Activated T-helper 1 cell treated with anti-CD3 and anti-CD28 coated beads, Interleukin-12 subunit alpha, Interleukin-12 subunit beta, Interleukin-2, Interleukin-4 antibody, amounts not matched to agents 30 ng/mL and 10 ng/mL and 1 ng/mL, durations not matched to agents 14 hours and 24 hours and 36 hours (primary cell): ENCODE data around the gene CRTC3. TPM values are rescaled to one million over a fixed set of nuclear protein-coding genes. Genes with fewer than 3 reads are reported as not detected.
"Not testable (repeated sequence)": the region's sequence is repeated elsewhere in the genome, so short reads cannot be mapped to it uniquely, and the experiment has no call there.

Source experiments
- DNase-seq: peaks from one replicate; pipeline ENCODE4 v3.0.0; 2021; ENCODE audit warnings: low spot score
- H3K27ac Mint-ChIP-seq: one replicate; pipeline ENCODE4 v1.8.0; 2021; ENCODE audit warnings: mild to moderate bottlenecking, mixed read lengths
- H3K27me3 Mint-ChIP-seq: one replicate; pipeline ENCODE4 v1.8.0; 2022; ENCODE audit warnings: mild to moderate bottlenecking, moderate library complexity, mixed read lengths; ENCODE audit not compliant: insufficient read depth
- H3K36me3 Mint-ChIP-seq: one replicate; pipeline ENCODE4 v1.8.0; 2021; ENCODE audit warnings: low read depth, mixed read lengths
- H3K4me1 Mint-ChIP-seq: one replicate; pipeline ENCODE4 v1.8.0; 2021; ENCODE audit warnings: low read depth, mixed read lengths
- H3K4me3 Mint-ChIP-seq: one replicate; pipeline ENCODE4 v1.8.0; 2021; ENCODE audit warnings: mild to moderate bottlenecking, moderate library complexity, mixed read lengths
- H3K9me3 Mint-ChIP-seq: one replicate; pipeline ENCODE4 v1.8.0; 2021; ENCODE audit warnings: mixed read lengths
- intact Hi-C: fragments of 100-400 bp; cut with micrococcal nuclease; formaldehyde crosslinking; loops from one replicate; pipeline ENCODE4 v1.15.1; 2024
- total RNA-seq: library from RNA; stranded (reverse); gene quantifications from 2 replicates; pipeline ENCODE4 v1.2.3, GENCODE V29; 2022

The CRTC3 gene
- total RNA-seq, 1 donor from 2014 or later: 54.0 TPM

DNA sequence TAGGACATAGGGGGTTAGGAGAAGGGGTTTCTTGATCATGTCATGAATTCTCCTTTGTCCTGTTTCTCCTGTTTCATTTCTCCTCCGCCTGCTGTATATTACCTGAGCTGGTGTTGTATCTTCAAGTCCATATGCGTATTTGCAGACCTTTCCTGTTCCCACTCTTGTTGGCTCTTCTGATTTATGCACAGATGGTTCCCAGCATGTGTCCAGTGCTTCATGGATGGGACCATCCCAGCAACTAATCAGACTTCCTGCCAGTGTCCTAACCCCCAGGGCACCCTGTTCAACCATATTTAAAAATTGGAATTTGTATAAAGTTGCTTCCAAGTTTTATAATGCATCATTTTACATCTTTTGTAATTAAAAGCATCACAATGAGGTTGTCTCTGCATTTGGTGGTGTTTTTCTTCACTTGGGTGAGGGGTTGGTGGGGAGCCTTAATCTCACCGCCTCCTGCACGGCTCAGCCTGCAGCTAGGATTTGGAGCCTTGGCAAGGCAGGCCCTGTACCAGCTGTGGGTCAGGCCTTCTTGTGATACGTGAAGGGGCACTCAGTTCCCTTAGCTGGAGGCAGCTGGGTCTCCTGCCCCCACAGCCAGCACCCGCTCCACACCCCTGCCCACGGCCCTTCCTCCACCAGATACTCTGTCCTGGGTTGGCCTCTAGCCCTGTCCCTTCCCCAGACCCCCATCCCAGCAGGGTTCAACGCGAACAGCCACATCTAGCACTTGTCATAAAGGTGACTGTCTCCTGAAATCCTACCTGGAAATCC, 115.4 kb downstream of the CRTC3 start:
- DNase-seq: no peak
- H3K27me3 Mint-ChIP-seq: no peaks in the 10 kb centered on the region
- H3K4me3 Mint-ChIP-seq: no peak overlapping the region
- intact Hi-C loops: loop anchor here (5.0 kb wide), 1 partner anchor 172 kb away; no protein-coding TSS in a partner anchor
- peak overlapping the region; percentile 71 for H3K27ac Mint-ChIP-seq
- no peaks in the 10 kb centered on the region for H3K9me3 Mint-ChIP-seq
- H3K36me3 Mint-ChIP-seq: peaks cover 28% of the 10 kb centered on the region
- H3K4me1 Mint-ChIP-seq: peaks cover 37% of the 10 kb centered on the region

DNA sequence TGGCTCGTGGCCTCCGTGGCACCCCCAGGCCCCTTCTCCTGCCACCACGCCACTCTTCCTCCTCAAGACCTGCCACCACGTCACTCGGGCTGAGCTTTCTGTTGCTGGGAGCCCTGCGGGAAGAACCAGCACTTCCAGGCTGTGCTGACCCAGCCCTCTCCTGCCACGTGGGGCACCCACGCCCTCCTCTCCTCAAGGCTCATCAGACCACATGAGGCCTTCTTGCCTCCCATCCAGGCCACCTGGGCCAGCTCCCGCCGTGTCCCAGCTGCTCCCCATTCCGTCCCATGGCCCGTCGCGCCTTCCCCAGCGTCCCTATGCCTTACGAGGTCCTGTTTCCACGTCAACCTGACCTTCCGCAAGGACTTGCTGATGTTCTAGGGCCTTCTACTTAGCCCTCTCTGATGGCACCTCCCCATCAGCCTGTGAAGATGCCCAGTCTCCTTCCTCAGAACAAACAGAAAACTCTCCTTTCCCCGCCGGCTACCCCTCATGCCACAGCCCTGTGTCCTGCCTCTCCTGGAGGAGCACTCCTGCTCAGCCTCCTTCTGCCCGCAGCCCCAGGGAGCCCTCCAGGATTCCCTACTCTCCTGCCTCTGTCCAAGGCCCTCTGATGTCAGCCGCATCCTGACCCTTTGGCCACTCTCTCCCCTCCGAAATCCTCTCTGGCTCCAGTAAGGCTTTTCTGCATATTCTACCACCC, 116.3 kb downstream of the CRTC3 start:
- H3K36me3 Mint-ChIP-seq: peaks cover 26% of the 10 kb centered on the region
- no peak for DNase-seq
- H3K27ac Mint-ChIP-seq: peak overlapping the region; percentile 71
- intact Hi-C loops: loop anchor here (5.0 kb wide), 1 partner anchor 171 kb away; no protein-coding TSS in a partner anchor
- H3K4me1 Mint-ChIP-seq: peaks cover 45% of the 10 kb centered on the region
- no peaks in the 10 kb centered on the region for H3K27me3 Mint-ChIP-seq
- H3K4me3 Mint-ChIP-seq: no peak overlapping the region
- H3K9me3 Mint-ChIP-seq: no peaks in the 10 kb centered on the region

DNA sequence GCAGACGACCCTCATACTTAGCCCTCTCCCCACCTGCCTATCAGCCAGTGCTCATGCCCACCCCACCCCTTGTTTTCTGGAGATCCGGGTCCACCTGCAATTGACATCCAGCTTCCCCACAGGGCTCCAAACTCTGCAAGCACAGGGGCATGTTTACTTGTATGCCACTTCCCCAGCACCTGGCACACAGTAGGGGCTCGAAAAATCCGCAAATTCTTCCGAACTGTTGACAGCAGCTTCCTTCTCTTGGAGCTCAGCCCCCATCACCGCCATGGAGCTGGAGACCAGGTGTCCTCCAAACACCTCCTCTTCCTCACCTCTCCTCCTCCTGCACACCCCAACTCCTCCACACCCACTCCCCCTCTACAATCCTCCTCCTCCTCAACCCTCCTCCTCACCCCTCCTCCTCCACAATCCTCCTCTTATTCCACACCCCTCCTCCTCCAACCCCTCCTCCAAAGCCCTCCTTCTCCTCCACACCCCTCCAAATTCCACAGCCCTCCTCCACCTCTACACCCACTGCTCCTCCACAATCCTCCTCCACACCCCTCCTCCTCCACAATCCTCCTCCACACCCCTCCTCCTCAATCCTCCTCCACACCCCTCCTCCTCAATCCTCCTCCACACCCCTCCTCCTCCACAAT, 117.1 kb downstream of the CRTC3 start:
- Mint-ChIP-seq H3K4me1 (peaks cover 49% of the 10 kb centered on the region), H3K36me3 (peaks cover 29% of the 10 kb centered on the region), H3K27ac (peak overlapping the region; percentile 71), H3K9me3 (peaks cover 5% of the 10 kb centered on the region), H3K27me3 (no peaks in the 10 kb centered on the region), H3K4me3 (no peak overlapping the region)
- intact Hi-C loops: loop anchor here (5.0 kb wide), 1 partner anchor 171 kb away; no protein-coding TSS in a partner anchor
- DNase-seq: no peak

DNA sequence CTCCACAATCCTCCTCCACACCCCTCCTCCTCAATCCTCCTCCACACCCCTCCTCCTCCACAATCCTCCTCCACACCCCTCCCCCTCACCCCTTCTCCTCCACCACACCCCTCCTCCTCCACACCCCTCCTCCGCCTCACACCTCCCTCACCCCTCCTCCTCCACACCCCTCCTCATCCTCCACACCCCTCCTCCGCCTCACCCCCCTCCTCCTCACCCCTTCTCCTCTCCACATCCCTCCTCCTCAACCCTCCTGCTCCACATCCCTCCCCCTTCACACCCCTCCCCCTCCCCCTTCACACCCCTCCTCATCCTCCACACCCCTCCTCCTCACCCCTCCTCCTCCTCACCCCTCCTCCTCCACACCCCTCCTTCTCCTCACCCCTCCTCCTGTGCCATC, 117.6 kb downstream of the CRTC3 start:
- Mint-ChIP-seq H3K9me3 (peaks cover 5% of the 10 kb centered on the region), H3K36me3 (peaks cover 23% of the 10 kb centered on the region), H3K4me3 (no peak overlapping the region), H3K27ac (peak overlapping the region; percentile 62), H3K4me1 (peaks cover 49% of the 10 kb centered on the region), H3K27me3 (no peaks in the 10 kb centered on the region)
- no peak for DNase-seq
- intact Hi-C loops: loop anchor here (5.0 kb wide), 1 partner anchor 170 kb away; no protein-coding TSS in a partner anchor

DNA sequence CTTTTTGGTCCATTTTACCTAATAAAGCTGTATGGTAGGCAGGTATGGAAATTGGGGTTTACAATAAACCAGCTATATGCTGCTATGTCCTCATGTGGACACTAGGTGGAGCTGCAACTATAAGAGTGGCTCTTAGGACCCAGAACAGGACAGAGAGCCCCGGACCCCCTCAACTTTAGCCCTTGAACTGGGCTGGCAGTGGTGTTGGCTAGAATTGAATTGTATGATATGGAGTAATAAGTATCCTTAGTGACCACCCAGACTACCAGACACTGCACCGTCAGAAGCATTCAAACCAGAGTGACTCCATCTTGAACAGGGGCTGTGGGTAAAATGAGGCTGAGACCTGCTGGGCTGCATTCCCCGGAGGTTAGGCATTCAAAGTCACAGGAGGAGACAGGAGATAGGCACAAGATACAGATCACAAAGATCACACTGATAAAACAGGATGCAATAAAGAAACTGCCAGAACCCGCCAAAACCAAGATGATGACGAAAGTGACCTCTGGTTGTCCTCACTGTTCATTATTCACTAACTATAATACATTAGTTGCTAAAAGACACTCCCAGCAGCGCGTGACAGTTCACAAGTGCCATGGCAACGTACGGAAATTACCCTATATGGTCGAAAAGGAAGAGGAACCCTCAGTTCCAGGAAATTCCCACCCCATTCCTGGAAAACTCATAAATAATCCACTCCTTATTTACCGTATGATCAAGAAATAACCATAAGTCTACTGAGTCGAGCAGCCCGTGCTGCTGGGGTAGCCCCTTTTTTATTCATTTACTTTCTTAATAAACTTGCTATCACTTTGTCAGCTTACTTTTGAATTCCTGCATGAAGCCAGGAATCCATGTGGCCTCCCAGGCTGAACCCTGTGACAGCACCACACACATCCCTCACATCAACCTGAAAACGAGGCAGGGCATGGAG, 118.7 kb downstream of the CRTC3 start:
- H3K9me3 Mint-ChIP-seq: peaks cover 5% of the 10 kb centered on the region
- peak; percentile 75 for DNase-seq
- peaks cover 49% of the 10 kb centered on the region for H3K4me1 Mint-ChIP-seq
- H3K4me3 Mint-ChIP-seq: peak overlapping the region; percentile 35
- H3K27ac Mint-ChIP-seq: peak overlapping the region; percentile 97
- intact Hi-C loops: loop anchor here (1.0 to 5.0 kb wide), 11 partner anchors 12 to 286 kb away; partner anchors contain the start of genes BLM and MAN2A2
- H3K27me3 Mint-ChIP-seq: no peaks in the 10 kb centered on the region
- H3K36me3 Mint-ChIP-seq: peaks cover 16% of the 10 kb centered on the region

DNA sequence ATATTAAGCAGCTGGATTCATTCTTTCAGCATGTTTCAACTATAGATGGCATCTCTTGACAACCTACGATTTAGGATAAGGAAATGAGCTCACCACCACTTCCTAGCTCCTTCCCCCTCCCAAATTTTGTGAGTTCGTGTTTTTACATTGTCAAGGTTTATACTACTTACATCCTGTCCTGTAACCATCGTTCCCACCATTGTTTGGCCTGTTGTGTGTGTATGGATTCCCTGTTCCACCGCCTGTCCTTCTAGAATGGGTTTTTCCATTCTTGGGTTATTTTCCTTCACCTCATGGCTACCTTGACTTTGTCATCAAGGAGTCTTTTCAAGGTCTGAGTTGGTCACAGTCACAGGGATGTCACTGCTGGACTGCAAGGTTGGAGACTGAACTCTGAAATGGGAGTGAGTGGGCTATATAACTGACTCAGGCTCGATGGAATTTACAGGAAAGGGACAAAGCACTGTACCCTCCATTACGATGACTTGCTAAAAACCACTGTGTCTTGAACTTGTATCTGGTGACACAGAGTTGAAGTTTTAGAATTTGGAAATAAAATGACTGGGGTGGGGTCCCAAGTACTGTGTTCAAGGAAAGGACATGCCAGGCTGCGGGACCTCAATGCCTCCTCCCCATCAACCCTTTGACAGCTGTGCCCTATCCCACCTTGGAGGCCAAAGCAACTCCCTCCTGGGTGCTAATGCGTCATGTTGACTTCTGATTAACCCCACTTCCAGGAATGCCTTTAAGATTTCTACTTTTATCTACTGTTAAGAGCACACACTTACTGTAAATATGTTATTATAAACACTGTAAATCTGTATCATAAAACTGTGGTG, 120.6 kb downstream of the CRTC3 start:
- Mint-ChIP-seq H3K4me1 (peaks cover 57% of the 10 kb centered on the region), H3K9me3 (peaks cover 5% of the 10 kb centered on the region), H3K36me3 (peaks cover 11% of the 10 kb centered on the region), H3K4me3 (peak overlapping the region; percentile 43), H3K27ac (peak overlapping the region; percentile 97), H3K27me3 (no peaks in the 10 kb centered on the region)
- DNase-seq: no peak
- intact Hi-C loops: no loop called here

DNA sequence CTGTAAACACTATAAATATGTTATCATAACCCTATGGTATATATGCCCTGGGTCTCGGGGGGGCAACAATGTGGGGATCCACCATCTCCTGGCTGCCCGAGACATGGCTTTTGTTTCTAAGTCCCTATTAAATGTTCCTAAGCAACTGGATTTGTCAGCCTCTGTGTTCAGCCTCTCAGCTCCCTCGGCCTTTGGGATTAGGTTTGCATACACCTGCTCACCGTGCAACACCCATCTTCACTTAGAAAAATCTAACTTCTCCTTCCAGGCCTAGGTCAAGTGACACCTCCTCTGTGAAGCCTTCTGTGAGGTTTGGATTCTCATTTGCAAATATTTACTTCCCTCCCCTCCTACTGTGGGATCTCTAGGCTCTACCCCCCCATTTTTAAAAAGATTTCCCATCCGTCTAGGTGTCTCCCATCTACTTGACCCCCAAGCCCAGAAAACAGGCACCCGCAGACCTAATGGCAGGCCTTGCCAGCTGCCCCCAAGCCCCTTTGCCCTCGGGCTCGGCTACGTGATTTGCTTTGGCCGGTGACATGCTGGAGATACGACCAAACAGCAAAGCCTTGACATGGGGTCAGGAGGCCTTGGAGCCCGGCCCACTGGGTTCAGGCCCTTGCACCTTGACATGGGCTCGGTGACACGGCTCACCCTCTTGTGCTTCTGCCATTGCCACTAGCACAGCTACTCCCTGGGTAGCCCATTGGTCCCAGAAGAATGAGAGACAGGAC, 121.4 kb downstream of the CRTC3 start:
- peak overlapping the region; percentile 97 for H3K27ac Mint-ChIP-seq
- H3K4me3 Mint-ChIP-seq: no peak overlapping the region
- peaks cover 52% of the 10 kb centered on the region for H3K4me1 Mint-ChIP-seq
- DNase-seq: no peak
- peaks cover 11% of the 10 kb centered on the region for H3K36me3 Mint-ChIP-seq
- H3K9me3 Mint-ChIP-seq: peaks cover 5% of the 10 kb centered on the region
- H3K27me3 Mint-ChIP-seq: no peaks in the 10 kb centered on the region
- intact Hi-C loops: no loop called here

DNA sequence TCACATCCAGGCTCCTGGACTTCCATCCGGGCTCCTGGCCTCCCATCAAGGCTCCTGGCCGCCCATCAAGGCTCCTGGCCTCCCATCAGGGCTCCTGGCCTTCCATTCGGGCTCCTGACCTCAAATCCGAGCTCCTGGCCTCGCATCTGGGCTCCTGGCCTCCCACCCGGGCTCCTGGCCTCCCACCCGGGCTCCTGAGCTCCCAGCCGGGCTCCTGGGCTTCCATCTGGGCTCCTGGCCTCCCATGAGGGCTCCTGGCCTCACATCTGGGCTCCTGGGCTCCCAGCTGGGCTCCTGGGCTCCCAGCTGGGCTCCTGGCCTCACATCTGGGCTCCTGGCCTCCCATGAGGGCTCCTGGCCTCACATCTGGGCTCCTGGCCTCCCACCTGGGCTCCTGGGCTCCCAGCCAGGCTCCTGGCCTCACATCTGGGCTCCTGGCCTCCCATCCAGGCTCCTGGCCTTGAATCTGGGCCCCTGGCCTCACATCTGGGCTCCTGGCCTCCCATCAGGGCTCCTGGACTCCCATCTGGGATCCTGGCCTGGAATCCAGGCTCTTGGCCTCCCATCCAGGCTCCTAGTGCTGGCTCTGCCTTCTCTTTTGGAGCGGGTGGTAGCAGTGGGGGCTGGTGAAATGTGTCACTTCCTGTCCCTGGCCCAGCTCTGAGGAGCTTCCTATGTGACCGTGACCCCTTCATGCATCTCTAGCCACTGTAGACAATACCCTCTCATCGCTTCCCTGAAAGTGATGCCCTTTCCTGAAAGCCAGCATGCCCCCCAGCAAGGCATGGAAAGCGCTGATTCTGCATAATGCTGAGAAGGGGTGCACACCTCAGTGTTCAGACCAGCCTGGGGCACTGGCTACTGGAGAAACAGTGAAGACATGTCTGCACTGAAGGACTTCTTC, 124.8 kb downstream of the CRTC3 start:
- no peak overlapping the region for H3K4me3 Mint-ChIP-seq
- peaks cover 59% of the 10 kb centered on the region for H3K4me1 Mint-ChIP-seq
- intact Hi-C loops: no loop called here
- H3K27me3 Mint-ChIP-seq: no peaks in the 10 kb centered on the region
- H3K27ac Mint-ChIP-seq: peak overlapping the region; percentile 66
- H3K9me3 Mint-ChIP-seq: peaks cover 5% of the 10 kb centered on the region
- H3K36me3 Mint-ChIP-seq: peaks cover 10% of the 10 kb centered on the region
- DNase-seq: no peak

DNA sequence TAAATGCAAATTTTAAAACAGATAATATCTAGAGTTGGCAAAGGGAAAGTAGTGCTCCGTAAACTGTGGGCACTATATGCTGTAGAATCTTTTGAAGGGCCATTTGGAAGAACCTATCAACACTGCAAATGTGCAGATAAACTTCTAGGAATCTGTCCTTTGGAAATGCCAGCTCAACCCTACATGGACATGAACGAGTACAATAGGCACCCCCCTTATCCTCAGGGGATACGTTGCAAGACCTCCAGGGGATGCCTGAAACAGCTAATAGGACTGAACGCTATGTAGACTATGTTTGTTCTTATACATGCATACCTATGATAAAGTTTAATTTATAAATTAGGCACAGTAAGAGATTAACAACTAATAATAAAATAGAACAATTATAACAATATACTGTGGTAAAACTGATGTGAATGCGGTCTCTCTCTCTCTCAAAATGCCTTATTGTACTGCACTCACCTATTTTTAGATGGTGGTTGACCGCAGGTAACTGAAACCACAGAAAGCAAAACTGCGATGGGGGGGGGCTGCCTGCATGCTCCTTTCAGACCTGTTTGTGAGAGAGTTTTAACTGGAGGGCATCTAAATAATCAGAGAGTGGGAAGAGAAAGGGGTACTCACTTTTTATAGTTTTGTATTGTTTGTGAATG, 127.9 kb downstream of the CRTC3 start:
- H3K4me1 Mint-ChIP-seq: peaks cover 70% of the 10 kb centered on the region

DNA sequence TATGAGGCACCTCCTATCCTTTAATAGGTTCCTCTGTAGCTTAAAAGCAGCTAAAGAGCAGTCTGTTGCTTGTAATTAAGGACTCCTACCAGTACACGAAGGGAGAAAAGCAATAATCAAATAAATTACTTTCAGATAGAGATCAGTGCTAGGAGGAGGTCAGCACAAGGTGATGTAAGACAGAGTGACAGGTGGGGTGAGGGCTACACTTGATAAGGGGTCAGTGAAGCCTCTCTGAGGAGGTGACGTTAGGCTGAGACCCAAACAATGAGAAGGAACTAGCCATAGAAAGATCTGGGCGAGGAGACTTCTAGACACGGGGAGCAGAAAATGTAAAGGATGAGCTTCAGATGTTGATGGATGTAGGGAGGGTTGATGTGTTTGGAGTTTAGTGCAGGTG, 129.8 kb downstream of the CRTC3 start:
- Mint-ChIP-seq H3K4me3 (peak overlapping the region; percentile 1), H3K27me3 (no peaks in the 10 kb centered on the region), H3K9me3 (peaks cover 4% of the 10 kb centered on the region), H3K36me3 (peaks cover 5% of the 10 kb centered on the region), H3K4me1 (peaks cover 85% of the 10 kb centered on the region), H3K27ac (peak overlapping the region; percentile 11)
- DNase-seq: no peak
- intact Hi-C loops: no loop called here

More for the DNA sequence above, 127.9 kb downstream of the CRTC3 start:
- H3K27me3 Mint-ChIP-seq, intact Hi-C loops, H3K9me3 Mint-ChIP-seq, H3K36me3 Mint-ChIP-seq: not testable (repeated sequence)
- Mint-ChIP-seq H3K4me3 (peak overlapping the region; percentile 72), H3K27ac (peak overlapping the region; percentile 86)
- DNase-seq: peak; percentile 76
